SK-N-SH treated with all-trans-retinoic acid at 6 μM for 48 hours (cell line): ENCODE results near the gene ZBTB17.

Experiments
- CREB5 ChIP-seq: fragments of 250-450 bp; sonication (Bioruptor Pico); IDR thresholded peaks from 2 replicates; pipeline ENCODE4 v1.5.1; 2020; ENCODE audit warnings: low read depth, mild to moderate bottlenecking, moderate library complexity
- CSRNP3 ChIP-seq: fragments of 250-450 bp; sonication (Bioruptor Pico); IDR thresholded peaks from 2 replicates; pipeline ENCODE4 v1.5.1; 2021; ENCODE audit warnings: mild to moderate bottlenecking, moderate library complexity
- ESRRG ChIP-seq: fragments of 250-450 bp; sonication (Bioruptor Pico); IDR thresholded peaks from 2 replicates; pipeline ENCODE4 v1.6.1; 2021; ENCODE audit warnings: mild to moderate bottlenecking
- GLIS3 ChIP-seq: fragments of 250-450 bp; sonication (Bioruptor Pico); IDR thresholded peaks from 2 replicates; pipeline ENCODE4 v1.5.0; 2020; ENCODE audit warnings: mild to moderate bottlenecking, moderate library complexity
- ISL1 ChIP-seq: fragments of 250-450 bp; sonication (Bioruptor Pico); IDR thresholded peaks from 2 replicates; pipeline ENCODE4 v2.1.2; 2022; ENCODE audit warnings: mild to moderate bottlenecking, moderate library complexity
- PATZ1 ChIP-seq: fragments of 250-450 bp; sonication (Bioruptor Pico); IDR thresholded peaks from 2 replicates; pipeline ENCODE4 v1.8.0; 2020; ENCODE audit warnings: mild to moderate bottlenecking, moderate library complexity, borderline replicate concordance
- RARB ChIP-seq: fragments of 250-450 bp; sonication (Bioruptor Pico); IDR thresholded peaks from 2 replicates; pipeline ENCODE4 v1.8.0; 2021; ENCODE audit warnings: mild to moderate bottlenecking, moderate library complexity
- SNAI2 ChIP-seq: fragments of 250-450 bp; sonication (Bioruptor Pico); IDR thresholded peaks from 2 replicates; pipeline ENCODE4 v1.5.0; 2020; ENCODE audit warnings: mild to moderate bottlenecking, moderate library complexity
- ZFP3 ChIP-seq: fragments of 250-450 bp; sonication (Bioruptor Pico); IDR thresholded peaks from 2 replicates; pipeline ENCODE4 v1.5.0; 2020; ENCODE audit warnings: mild to moderate bottlenecking, moderate library complexity

GRCh38 chr1:15943328-15943991 lies 32.4 kb downstream of the ZBTB17 start:
- TF ChIP-seq CSRNP3 (CRISPR knock-in tag) (no peak), CREB5 (CRISPR knock-in tag) (no peak), ESRRG (CRISPR knock-in tag) (no peak), GLIS3 (CRISPR knock-in tag) (no peak), PATZ1 (CRISPR knock-in tag) (no peak), ISL1 (no peak), RARB (CRISPR knock-in tag) (no peak), ZFP3 (CRISPR knock-in tag) (no peak), SNAI2 (no peak)
